Sigmoid colon (tissue), 3 donors: Measurements from ENCODE around the gene GBA2.

Source experiments
- CTCF ChIP-seq, 4 experiments: fragments of 450-650 bp in 3 of 4; fragments of 200-600 bp in 1 of 4; IDR thresholded peaks; one replicate each; pipeline ENCODE4 v1.5.1; 2016 to 2019; ENCODE audit warnings: antibody characterized with exemption in 4 of 4, mild to moderate bottlenecking in 3 of 4, moderate library complexity in 2 of 4
- POLR2A ChIP-seq, 2 donors: fragments of 450-650 bp; IDR thresholded peaks; one replicate each; pipeline ENCODE4 v1.6.1; 2016; ENCODE audit warnings: antibody characterized with exemption in 2 of 2, mild to moderate bottlenecking in 2 of 2, moderate library complexity in 2 of 2

- TF ChIP-seq POLR2A (IDR thresholded peaks at IDR 0.05) = no peak
- no peak for TF ChIP-seq CTCF (IDR thresholded peaks at IDR 0.05)
Observed at GRCh38 chr9:35700031-35700430, 49.0 kb downstream of the GBA2 start.
